ENCODE measurements around the gene WNK2. TPM values are rescaled to one million over a fixed set of nuclear protein-coding genes. Genes with fewer than 3 reads are reported as not detected.

Gene WNK2
- total RNA-seq, 1 experiment from 2014 or later: 69.4 TPM

DNA sequence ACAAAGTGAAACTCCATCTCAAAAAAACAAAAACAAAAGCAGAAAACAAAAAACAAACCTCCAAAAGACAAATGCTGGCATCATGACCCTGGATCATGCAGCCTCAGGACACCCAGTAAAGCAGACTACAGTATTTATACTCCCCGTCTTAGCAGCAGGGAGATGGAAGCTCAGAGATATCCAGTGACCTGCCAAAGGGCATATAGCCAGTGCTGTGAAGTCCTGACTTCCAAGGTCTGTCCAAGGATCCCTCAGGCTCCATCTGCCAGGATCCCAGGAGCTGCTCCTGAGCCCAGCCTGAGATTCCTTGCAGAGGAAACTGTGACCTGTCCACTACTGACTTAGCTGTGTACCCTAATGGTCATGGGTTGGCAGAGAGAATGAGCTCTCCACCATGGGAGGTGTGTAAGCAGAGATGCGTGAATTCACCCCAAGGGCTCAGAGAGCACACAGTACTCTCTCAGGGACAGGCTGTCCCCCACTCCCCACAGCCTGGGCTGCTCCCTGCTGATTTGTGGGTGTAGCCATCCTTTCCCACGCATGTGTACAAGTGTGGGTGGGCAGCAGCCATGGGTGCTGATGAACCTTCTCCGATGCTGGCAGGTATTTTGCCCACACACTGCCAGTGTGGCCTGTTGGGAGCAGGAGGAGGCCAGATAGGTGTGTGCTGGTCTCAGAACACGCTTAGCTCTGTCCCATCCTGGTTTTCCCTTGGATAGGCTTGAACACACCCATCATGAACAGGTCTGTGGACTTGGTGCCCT lies 2.1 kb upstream of the WNK2 start:
- H2BK12ac ChIP-seq (ENCODE audit: insufficient read length, low read depth, low read length): no peak overlapping the region
- H3K18ac ChIP-seq (ENCODE audit: insufficient read length, low read depth, low read length): no peak overlapping the region
- H3K4ac ChIP-seq (ENCODE audit: low read depth, low read length): no peak overlapping the region
- no peak overlapping the region for H3K4me2 ChIP-seq (ENCODE audit: insufficient read depth, insufficient read length, low read length)
- no peaks in the 10 kb centered on the region for H3K4me1 ChIP-seq (ENCODE audit: insufficient read depth, low read length)
- H3K27ac ChIP-seq (ENCODE audit: insufficient read length, low read depth, low read length): no peak overlapping the region
- no peak overlapping the region for H4K8ac ChIP-seq (replicated peaks; ENCODE audit: insufficient read length, low read depth, low read length)
- H2BK20ac ChIP-seq (ENCODE audit: low read depth, low read length, poor library complexity, severe bottlenecking): no peak overlapping the region
- no peak overlapping the region for H3K56ac ChIP-seq (ENCODE audit: insufficient read length, low read depth, low read length)
- H3K27ac Mint-ChIP-seq: no peak overlapping the region
- no peaks in the 10 kb centered on the region; a peak in 2 of 7 replicates for H3K36me3 Mint-ChIP-seq (ENCODE audit: insufficient read depth in 1 of 3, low read depth in 3 of 3)
- H3K4me3 Mint-ChIP-seq: no peak overlapping the region; a peak in 1 of 5 replicates
- H3K23ac ChIP-seq (ENCODE audit: insufficient read length, low read depth, low read length): no peak overlapping the region
- H3K9ac ChIP-seq (ENCODE audit: extremely low read depth, insufficient read length, low read length): no peak overlapping the region
- H3K79me2 ChIP-seq (ENCODE audit: insufficient read depth, low read length): no peaks in the 10 kb centered on the region; the same call in 1 of the 2 replicates
- peaks cover 5% of the 10 kb centered on the region for H3K23me2 ChIP-seq (ENCODE audit: insufficient read length, low read depth, low read length, poor library complexity, severe bottlenecking)
- H4K91ac ChIP-seq (ENCODE audit: insufficient read length, low read depth, low read length): no peak overlapping the region
- peaks cover 4% of the 10 kb centered on the region; the same call in 1 of the 2 replicates for H3K27me3 ChIP-seq (ENCODE audit: insufficient read depth, low read length)
- no peak overlapping the region for H2BK120ac ChIP-seq (ENCODE audit: low read depth, low read length, poor library complexity, severe bottlenecking)
- H3T11ph ChIP-seq (ENCODE audit: low read length): no peak overlapping the region
- no peak overlapping the region for H2BK5ac ChIP-seq (ENCODE audit: insufficient read length, low read length)
- no peaks in the 10 kb centered on the region for H3K9me3 Mint-ChIP-seq
- H2BK15ac ChIP-seq (ENCODE audit: low read depth, low read length): no peak overlapping the region
- TF ChIP-seq, protein P1, sequence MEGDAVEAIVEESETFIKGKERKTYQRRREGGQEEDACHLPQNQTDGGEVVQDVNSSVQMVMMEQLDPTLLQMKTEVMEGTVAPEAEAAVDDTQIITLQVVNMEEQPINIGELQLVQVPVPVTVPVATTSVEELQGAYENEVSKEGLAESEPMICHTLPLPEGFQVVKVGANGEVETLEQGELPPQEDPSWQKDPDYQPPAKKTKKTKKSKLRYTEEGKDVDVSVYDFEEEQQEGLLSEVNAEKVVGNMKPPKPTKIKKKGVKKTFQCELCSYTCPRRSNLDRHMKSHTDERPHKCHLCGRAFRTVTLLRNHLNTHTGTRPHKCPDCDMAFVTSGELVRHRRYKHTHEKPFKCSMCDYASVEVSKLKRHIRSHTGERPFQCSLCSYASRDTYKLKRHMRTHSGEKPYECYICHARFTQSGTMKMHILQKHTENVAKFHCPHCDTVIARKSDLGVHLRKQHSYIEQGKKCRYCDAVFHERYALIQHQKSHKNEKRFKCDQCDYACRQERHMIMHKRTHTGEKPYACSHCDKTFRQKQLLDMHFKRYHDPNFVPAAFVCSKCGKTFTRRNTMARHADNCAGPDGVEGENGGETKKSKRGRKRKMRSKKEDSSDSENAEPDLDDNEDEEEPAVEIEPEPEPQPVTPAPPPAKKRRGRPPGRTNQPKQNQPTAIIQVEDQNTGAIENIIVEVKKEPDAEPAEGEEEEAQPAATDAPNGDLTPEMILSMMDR (conservative IDR thresholded peaks at IDR 0.05): no peak
- peaks cover 42% of the 10 kb centered on the region for H3K27me3 Mint-ChIP-seq (ENCODE audit: low read depth)
- no peak overlapping the region for H3K14ac ChIP-seq (ENCODE audit: insufficient read depth, low read length)
- H3K79me1 ChIP-seq (ENCODE audit: insufficient read depth, low read depth, low read length, poor library complexity, severe bottlenecking): no peaks in the 10 kb centered on the region
- no peak overlapping the region for H2AK5ac ChIP-seq (ENCODE audit: insufficient read length, low read length)
- no peak for DNase-seq
- H4K5ac ChIP-seq (ENCODE audit: insufficient read length, low read depth, low read length): no peak overlapping the region
- WGBS (ENCODE audit: extremely low coverage, insufficient read length, low lambda C conversion rate): no CpG with 5 or more reads among the region's 5 CpGs
- no peaks in the 10 kb centered on the region for H4K20me1 ChIP-seq (ENCODE audit: control insufficient read depth, insufficient read depth, insufficient read length)
- H3K9me3 ChIP-seq (ENCODE audit: control insufficient read depth, low read depth, low read length): no peaks in the 10 kb centered on the region
- H3K4me1 Mint-ChIP-seq: peaks cover 14 to 15% of the 10 kb centered on the region in 2 experiments
- no peak overlapping the region for H2AFZ ChIP-seq (ENCODE audit: low read length)

Data from H9 (cell line).